IMR-90 (cell line): Measurements from ENCODE around the gene OPN5. TPM values are rescaled to one million over a fixed set of nuclear protein-coding genes. Genes with fewer than 3 reads are reported as not detected.

Experiments used
- ATAC-seq: fragments of 200-7000 bp; cut with Tn5 transposase; 2 replicates; pipeline ENCODE4 v1.9.1; 2020; ENCODE audit warnings: low read depth, mild to moderate bottlenecking, moderate library complexity
- BruUV-seq: library from RNA; stranded (reverse); fragments of 400-500 nt; replicated peaks from 2 replicates; lab custom pipeline; 2021; lab: Mats Ljungman, UMichigan
- CTCF ChIA-PET: fragments of 300-600 bp; formaldehyde crosslinking; extraction: SDS; loops from one replicate; lab custom pipeline; 2021; ENCODE audit warnings: antibody characterized with exemption; lab: Yijun Ruan, JAX
- POLR2A ChIA-PET: fragments of 300-600 bp; sonication (Branson Sonifier 250); formaldehyde crosslinking; loops from one replicate; lab custom pipeline; 2022; ENCODE audit warnings: antibody characterized with exemption; ENCODE audit not compliant: unreplicated experiment; lab: Charles Lee
- DNase-seq: peaks from one replicate; pipeline ENCODE4 v3.0.0; 2013
- H2AFZ ChIP-seq: replicated peaks from 2 replicates; pipeline ENCODE3; 2013; ENCODE audit warnings: low read length, mild to moderate bottlenecking; ENCODE audit not compliant: poor library complexity
- H2AK5ac ChIP-seq: 2 replicates; pipeline ENCODE4 v1.6.1; 2013; ENCODE audit warnings: low read depth, low read length, inconsistent platforms
- H2AK9ac ChIP-seq: replicated peaks from 2 replicates; pipeline ENCODE3; 2013; ENCODE audit warnings: mild to moderate bottlenecking, low read depth, low read length, moderate library complexity; ENCODE audit not compliant: poor library complexity
- H2BK120ac ChIP-seq: 2 replicates; pipeline ENCODE4 v1.6.1; 2013; ENCODE audit warnings: low read depth, low read length, inconsistent platforms
- H2BK15ac ChIP-seq: 3 replicates; pipeline ENCODE4 v1.6.1; 2013; ENCODE audit warnings: low read depth, low read length, inconsistent platforms
- H2BK20ac ChIP-seq: 2 replicates; pipeline ENCODE4 v1.6.1; 2013; ENCODE audit warnings: low read depth, mild to moderate bottlenecking, inconsistent platforms, low read length, moderate library complexity
- H2BK5ac ChIP-seq: 2 replicates; pipeline ENCODE4 v1.6.1; 2013; ENCODE audit warnings: mild to moderate bottlenecking, low read depth, low read length, inconsistent platforms; ENCODE audit not compliant: poor library complexity, severe bottlenecking
- H3K14ac ChIP-seq: replicated peaks from 2 replicates; pipeline ENCODE4 v1.6.1; 2013; ENCODE audit warnings: low read depth, low read length, inconsistent platforms
- H3K18ac ChIP-seq: 2 replicates; pipeline ENCODE4 v1.6.1; 2013; ENCODE audit warnings: low read depth, low read length, control low read depth
- H3K23ac ChIP-seq: 2 replicates; pipeline ENCODE4 v1.6.1; 2013; ENCODE audit warnings: low read depth, low read length, inconsistent platforms
- H3K27ac ChIP-seq: 2 replicates; pipeline ENCODE4 v1.5.1; 2013; ENCODE audit warnings: mild to moderate bottlenecking, control low read depth, low read length; ENCODE audit not compliant: insufficient read depth
- H3K27me3 ChIP-seq: 2 replicates; pipeline ENCODE4 v1.6.1; 2013; ENCODE audit warnings: low read length; ENCODE audit not compliant: control insufficient read depth, insufficient read depth
- H3K36me3 ChIP-seq: 2 replicates; pipeline ENCODE4 v1.6.1; 2013; ENCODE audit warnings: low read length, mixed read lengths; ENCODE audit not compliant: control insufficient read depth, insufficient read depth
- H3K4ac ChIP-seq: 2 replicates; pipeline ENCODE4 v1.6.1; 2013; ENCODE audit warnings: low read depth, low read length, inconsistent platforms
- H3K4me1 ChIP-seq: 2 replicates; pipeline ENCODE4 v1.6.1; 2013; ENCODE audit warnings: low read length, mixed read lengths; ENCODE audit not compliant: control insufficient read depth, insufficient read depth
- H3K4me2 ChIP-seq: 2 replicates; pipeline ENCODE4 v1.6.1; 2013; ENCODE audit warnings: low read depth, mild to moderate bottlenecking, control low read depth, low read length, moderate library complexity
- H3K4me3 ChIP-seq: 2 replicates; pipeline ENCODE4 v1.5.1; 2013; ENCODE audit warnings: low read depth, mild to moderate bottlenecking, control low read depth, low read length, moderate library complexity; ENCODE audit not compliant: insufficient read depth
- H3K56ac ChIP-seq: 2 replicates; pipeline ENCODE4 v1.6.1; 2013; ENCODE audit warnings: low read length, inconsistent platforms; ENCODE audit not compliant: insufficient read depth; ENCODE audit errors: extremely low read depth
- H3K79me1 ChIP-seq, 2 experiments: 2 replicates each; pipeline ENCODE4 v1.6.1; 2013; ENCODE audit warnings: low read length in 2 of 2, inconsistent platforms in 1 of 2, low read depth in 1 of 2
- H3K9ac ChIP-seq: 2 replicates; pipeline ENCODE4 v1.6.1; 2013; ENCODE audit warnings: low read depth, low read length, control low read depth
- H3K9me1 ChIP-seq: 2 replicates; pipeline ENCODE4 v1.6.1; 2013; ENCODE audit warnings: low read length, inconsistent platforms; ENCODE audit not compliant: insufficient read depth
- H3K9me3 ChIP-seq: 2 replicates; pipeline ENCODE4 v1.6.1; 2013; ENCODE audit warnings: low read length; ENCODE audit not compliant: control insufficient read depth, insufficient read depth
- H4K20me1 ChIP-seq: 2 replicates; pipeline ENCODE4 v1.6.1; 2013; ENCODE audit warnings: low read length, inconsistent platforms; ENCODE audit not compliant: insufficient read depth
- H4K5ac ChIP-seq: 2 replicates; pipeline ENCODE4 v1.6.1; 2013; ENCODE audit warnings: mild to moderate bottlenecking, low read depth, low read length, control low read depth
- H4K8ac ChIP-seq, 2 experiments: 2 replicates each; pipeline ENCODE4 v1.6.1; 2013; ENCODE audit warnings: low read depth in 2 of 2, low read length in 2 of 2, control low read depth in 1 of 2, inconsistent platforms in 1 of 2
- H4K91ac ChIP-seq: 2 replicates; pipeline ENCODE4 v1.6.1; 2013; ENCODE audit warnings: low read depth, low read length, inconsistent platforms; ENCODE audit not compliant: insufficient read depth
- BHLHE40 ChIP-seq: fragments of 150-350 bp; IDR thresholded peaks from 2 replicates; pipeline ENCODE4 v1.6.1; 2016; ENCODE audit warnings: mild to moderate bottlenecking, low read depth, low read length
- CEBPB ChIP-seq: IDR thresholded peaks from 2 replicates; pipeline ENCODE4 v1.6.1; 2012; ENCODE audit warnings: low read depth, low read length, improper control_type of control experiment
- CHD1 ChIP-seq: IDR thresholded peaks from 2 replicates; pipeline ENCODE4 v1.6.1; 2012; ENCODE audit warnings: low read depth, low read length, improper control_type of control experiment
- CTCF ChIP-seq: conservative IDR thresholded peaks from 2 replicates; pipeline ENCODE4 v1.5.1; 2012; ENCODE audit warnings: mild to moderate bottlenecking, low read depth, low read length, improper control_type of control experiment
- ELK1 ChIP-seq: fragments of 150-350 bp; IDR thresholded peaks from 2 replicates; pipeline ENCODE4 v1.6.1; 2016; ENCODE audit warnings: low read depth, mild to moderate bottlenecking, low read length, moderate library complexity, borderline replicate concordance
- FOS ChIP-seq: fragments of 150-350 bp; IDR thresholded peaks from 2 replicates; pipeline ENCODE4 v1.6.1; 2016; ENCODE audit warnings: low read depth, low read length
- MAFK ChIP-seq: IDR thresholded peaks from 2 replicates; pipeline ENCODE4 v1.6.1; 2012; ENCODE audit warnings: low read depth, low read length, improper control_type of control experiment
- MAZ ChIP-seq: IDR thresholded peaks from 2 replicates; pipeline ENCODE4 v1.6.1; 2012; ENCODE audit warnings: low read depth, mild to moderate bottlenecking, low read length, improper control_type of control experiment, moderate library complexity, borderline replicate concordance
- MXI1 ChIP-seq: IDR thresholded peaks from 2 replicates; pipeline ENCODE4 v1.6.1; 2012; ENCODE audit warnings: low read depth, mild to moderate bottlenecking, low read length, moderate library complexity, borderline replicate concordance
- NFE2L2 ChIP-seq: fragments of 150-350 bp; IDR thresholded peaks from 2 replicates; pipeline ENCODE4 v1.6.1; 2016; ENCODE audit warnings: low read depth, mild to moderate bottlenecking, low read length
- POLR2A ChIP-seq: IDR thresholded peaks from 2 replicates; pipeline ENCODE4 v1.6.1; 2012; ENCODE audit warnings: mild to moderate bottlenecking, low read depth, low read length
- RAD21 ChIP-seq: IDR thresholded peaks from 2 replicates; pipeline ENCODE4 v1.6.1; 2012; ENCODE audit warnings: low read length, improper control_type of control experiment
- RCOR1 ChIP-seq: IDR thresholded peaks from 2 replicates; pipeline ENCODE4 v1.6.1; 2012; ENCODE audit warnings: mild to moderate bottlenecking, low read length, improper control_type of control experiment; ENCODE audit not compliant: insufficient replicate concordance
- RFX5 ChIP-seq: IDR thresholded peaks from 2 replicates; pipeline ENCODE4 v1.8.0; 2012; ENCODE audit warnings: low read depth, mild to moderate bottlenecking, low read length, moderate library complexity
- SMC3 ChIP-seq: fragments of 150-350 bp; IDR thresholded peaks from 2 replicates; pipeline ENCODE4 v1.6.1; 2016; ENCODE audit warnings: low read depth, mild to moderate bottlenecking, antibody characterized with exemption, low read length, moderate library complexity
- USF2 ChIP-seq: fragments of 150-350 bp; IDR thresholded peaks from 2 replicates; pipeline ENCODE4 v1.6.1; 2017; ENCODE audit warnings: mild to moderate bottlenecking, antibody characterized with exemption, low read length, low read depth
- WGBS, 2 experiments: methylation state at CpG; one replicate each; pipeline versions ENCODE4 v1.1.5 to v1.1.7; 2013; ENCODE audit warnings: missing lambda C conversion rate in 2 of 2; ENCODE audit not compliant: insufficient read length in 1 of 2; ENCODE audit errors: extremely low coverage in 2 of 2; 5-methylcytosine and 5-hydroxymethylcytosine counted together
- dilution Hi-C: fragments of 300-500 bp; cut with HindIII; formaldehyde crosslinking; loops from one replicate; pipeline ENCODE4 v1.14.3; 2018; ENCODE audit warnings: low sequenced_read_pairs; ENCODE audit not compliant: unreplicated experiment
- in situ Hi-C: fragments of 300-500 bp; cut with MboI; formaldehyde crosslinking; loops from 3 replicates; pipeline ENCODE4 v1.14.3; 2019; ENCODE audit warnings: low sequenced_read_pairs, inconsistent platforms, mixed read lengths
- intact Hi-C: fragments of 100-400 bp; cut with micrococcal nuclease; formaldehyde crosslinking; loops from 2 replicates; pipeline ENCODE4 v1.10.0; 2022
- polyA plus RNA-seq, 3 experiments: library from polyadenylated mRNA; depleted of rRNA; stranded (reverse); fragments of >200 nt; gene quantifications; 2 replicates each; pipeline ENCODE4 v1.2.3, GENCODE V29; 2012; ENCODE audit warnings: low replicate concordance in 1 of 3
- total RNA-seq: library from RNA; depleted of rRNA; stranded (reverse); fragments of >200 nt; gene quantifications from 2 replicates; pipeline ENCODE4 v1.2.3, GENCODE V29; 2012

Gene OPN5
- total and polyA plus RNA-seq, 2 of the 4 experiments (the other 2 are of a cell fraction), result not detected

GRCh38 chr6:47811443-47811842 is 29.6 kb downstream of the OPN5 start:
- dilution Hi-C loops (no loop called here), intact Hi-C loops (loop anchor here (10.0 kb wide), 1 partner anchor 243 kb away; no protein-coding TSS in a partner anchor), in situ Hi-C loops (no loop called here)
- Histone ChIP-seq H3K23ac (no peak overlapping the region), H3K14ac (no peak overlapping the region), H2AK9ac (no peak overlapping the region), H3K27me3 (no peaks in the 10 kb centered on the region), H3K4ac (no peak overlapping the region), H2AFZ (no peak overlapping the region), H3K56ac (no peak overlapping the region), H4K91ac (no peak overlapping the region), H3K79me1 (no peaks in the 10 kb centered on the region), H3K18ac (no peak overlapping the region), H3K4me1 (no peaks in the 10 kb centered on the region), H2AK5ac (no peak overlapping the region), H3K36me3 (no peaks in the 10 kb centered on the region), H3K9ac (no peak overlapping the region), H3K4me2 (no peak overlapping the region), H3K27ac (no peak overlapping the region), H3K9me3 (no peaks in the 10 kb centered on the region), H2BK15ac (no peak overlapping the region), H2BK5ac (no peak overlapping the region), H4K20me1 (no peaks in the 10 kb centered on the region), H3K9me1 (no peaks in the 10 kb centered on the region), H2BK20ac (no peak overlapping the region), H3K4me3 (no peak overlapping the region), H2BK120ac (no peak overlapping the region), H4K8ac (no peak overlapping the region), H4K5ac (no peak overlapping the region)
- ATAC-seq (no peak), DNase-seq (no peak)
- ChIA-PET POLR2A (no interaction called here), CTCF (no interaction called here)
- no CpG with 5 or more reads among the region's 3 CpGs for WGBS, 2 experiments
- no TSS peak for BruUV-seq
- TF ChIP-seq CHD1, result no peak
- no peak for TF ChIP-seq RAD21
- TF ChIP-seq POLR2A, result no peak
- no peak for TF ChIP-seq MXI1
- no peak for TF ChIP-seq RFX5
- no peak for TF ChIP-seq SMC3
- no peak for TF ChIP-seq USF2
- no peak for TF ChIP-seq ELK1
- TF ChIP-seq BHLHE40, result no peak
- no peak for TF ChIP-seq CTCF
- TF ChIP-seq CEBPB, result no peak
- no peak for TF ChIP-seq MAFK
- TF ChIP-seq MAZ, result no peak
- no peak for TF ChIP-seq NFE2L2
- TF ChIP-seq RCOR1, result no peak
- no peak for TF ChIP-seq FOS
